Bronchial epithelial cell (primary cell): ENCODE measurements around the gene FAM98C. TPM values are rescaled to one million over a fixed set of nuclear protein-coding genes. Genes with fewer than 3 reads are reported as not detected.

ENCODE experiments used
- DNase-seq: peaks from one replicate; pipeline ENCODE4 v3.0.0-alpha.2; 2010; ENCODE audit warnings: low read depth
- FAIRE-seq: peaks from 2 replicates; lab custom pipeline; 2011; peaks lifted over from hg19 to GRCh38; lab: Jason Lieb, UNC
- H3K27me3 ChIP-seq: 2 replicates; pipeline ENCODE4 v1.5.1; 2011; ENCODE audit warnings: low read length; ENCODE audit not compliant: control insufficient read depth, insufficient read depth
- H3K36me3 ChIP-seq: 2 replicates; pipeline ENCODE4 v1.5.1; 2011; ENCODE audit warnings: low read length; ENCODE audit not compliant: control insufficient read depth, insufficient read depth
- H3K4me3 ChIP-seq: 2 replicates; pipeline ENCODE4 v1.5.1; 2011; ENCODE audit warnings: mild to moderate bottlenecking, low read depth, low read length, control low read depth
- CTCF ChIP-seq: IDR thresholded peaks from 2 replicates; pipeline ENCODE4 v1.5.1; 2011; ENCODE audit warnings: mild to moderate bottlenecking, moderate library complexity, low read length, control low read depth, inconsistent platforms; ENCODE audit not compliant: insufficient read depth, severe bottlenecking
- total RNA-seq: library from RNA; depleted of rRNA; stranded (reverse); fragments of >200 nt; gene quantifications from 2 replicates; pipeline ENCODE4 v1.2.1, GENCODE V29; 2014

Gene FAM98C
- total RNA-seq, 1 donor from 2014 or later, result 15.0 TPM

DNA sequence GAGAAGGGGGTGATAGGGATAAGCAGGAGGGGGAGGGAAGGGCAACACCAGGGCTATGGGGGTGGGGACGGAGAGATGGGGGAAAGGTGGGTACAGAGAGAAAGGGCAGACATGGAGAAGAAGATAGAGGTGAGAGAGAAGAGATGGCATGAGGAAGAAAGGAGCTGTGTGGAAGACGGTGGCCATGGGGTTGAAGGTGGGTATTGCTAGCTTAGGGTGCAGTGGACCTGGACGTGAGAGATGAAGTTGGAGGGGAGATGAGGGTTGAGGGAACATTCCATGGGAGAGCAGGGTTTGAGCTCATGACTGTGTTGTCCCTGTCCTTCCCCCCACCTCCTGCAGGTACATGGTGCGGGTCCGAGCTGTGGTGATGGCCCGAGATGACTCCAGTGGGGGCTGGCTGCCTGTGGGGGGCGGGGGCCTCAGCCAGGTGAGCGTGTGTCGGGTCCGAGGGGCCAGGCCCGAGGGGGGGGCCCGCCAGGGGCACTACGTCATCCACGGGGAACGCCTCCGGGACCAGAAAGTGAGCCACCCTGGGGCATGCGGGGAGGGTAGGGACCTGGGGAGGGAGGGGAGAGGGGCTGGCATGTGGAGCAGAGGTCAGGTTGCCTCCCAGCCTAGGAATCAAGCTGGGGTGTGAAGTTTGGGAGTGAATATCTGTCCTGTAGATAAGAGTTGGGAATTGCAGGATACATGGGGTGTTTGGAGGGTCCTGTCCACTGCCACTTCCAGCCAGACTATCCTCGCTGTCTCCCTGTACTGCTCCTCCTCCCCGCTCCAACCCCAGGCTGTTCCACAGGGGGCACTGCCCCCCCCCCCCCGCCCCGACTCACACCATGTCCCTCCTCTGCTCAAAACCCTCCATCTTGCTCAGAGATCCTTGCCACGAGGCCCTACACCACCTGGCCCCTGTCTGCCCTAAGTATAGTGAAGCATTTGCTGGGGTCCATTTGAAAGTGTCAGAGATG, 12.7 kb upstream of the FAM98C start:
- no peak overlapping the region for H3K4me3 ChIP-seq

GRCh38 chr19:38391911-38392464, 10.9 kb upstream of the FAM98C start:
- Histone ChIP-seq H3K4me3 (no peak overlapping the region), H3K27me3 (no peaks in the 10 kb centered on the region), H3K36me3 (no peaks in the 10 kb centered on the region)
- FAIRE-seq, result no peak
- no peak for DNase-seq
- TF ChIP-seq CTCF, result no peak

More for the DNA sequence above, 12.7 kb upstream of the FAM98C start:
- H3K36me3 ChIP-seq, result no peaks in the 10 kb centered on the region
- FAIRE-seq (peak; percentile 64), DNase-seq (no peak)
- no peaks in the 10 kb centered on the region for H3K27me3 ChIP-seq
- TF ChIP-seq CTCF, result no peak

DNA sequence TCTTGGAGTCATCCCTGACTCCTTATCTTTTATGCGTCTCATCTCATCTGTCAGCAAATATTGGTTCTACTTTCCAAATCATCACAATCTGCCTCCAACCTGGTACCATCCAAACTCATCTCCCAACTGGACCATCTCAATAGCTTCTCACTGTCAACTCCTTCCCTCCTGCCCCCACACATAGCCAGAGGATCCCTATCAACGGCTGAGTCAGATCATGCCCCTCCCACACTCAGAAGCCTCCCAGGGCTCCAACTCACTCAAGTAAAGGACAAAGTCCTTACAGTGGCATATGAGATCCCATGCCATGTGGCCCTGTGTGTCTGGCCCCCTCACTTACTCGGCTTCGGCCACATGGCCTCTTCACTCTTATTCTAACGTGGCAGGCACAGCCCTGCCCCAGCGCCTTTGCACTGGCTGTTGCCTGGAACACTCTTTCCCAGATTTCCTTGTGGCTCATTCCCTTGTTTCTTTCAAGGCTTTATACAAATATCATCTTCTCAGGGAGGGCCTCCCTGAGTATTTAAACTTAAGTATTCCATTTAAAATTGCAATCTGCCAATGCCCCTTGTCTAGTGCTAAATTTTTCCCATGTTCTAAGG, 10.1 kb upstream of the FAM98C start:
- Histone ChIP-seq H3K27me3 (no peaks in the 10 kb centered on the region), H3K36me3 (no peaks in the 10 kb centered on the region), H3K4me3 (no peak overlapping the region)
- DNase-seq (peak; percentile 48), FAIRE-seq (peak; percentile 68)
- no peak for TF ChIP-seq CTCF

GRCh38 chr19:38394488-38394887, 8.4 kb upstream of the FAM98C start:
- no peak for TF ChIP-seq CTCF
- Histone ChIP-seq H3K4me3 (peak overlapping the region; percentile 19), H3K27me3 (no peaks in the 10 kb centered on the region), H3K36me3 (no peaks in the 10 kb centered on the region)
- DNase-seq, result peak; percentile 49
- FAIRE-seq, result no peak

DNA sequence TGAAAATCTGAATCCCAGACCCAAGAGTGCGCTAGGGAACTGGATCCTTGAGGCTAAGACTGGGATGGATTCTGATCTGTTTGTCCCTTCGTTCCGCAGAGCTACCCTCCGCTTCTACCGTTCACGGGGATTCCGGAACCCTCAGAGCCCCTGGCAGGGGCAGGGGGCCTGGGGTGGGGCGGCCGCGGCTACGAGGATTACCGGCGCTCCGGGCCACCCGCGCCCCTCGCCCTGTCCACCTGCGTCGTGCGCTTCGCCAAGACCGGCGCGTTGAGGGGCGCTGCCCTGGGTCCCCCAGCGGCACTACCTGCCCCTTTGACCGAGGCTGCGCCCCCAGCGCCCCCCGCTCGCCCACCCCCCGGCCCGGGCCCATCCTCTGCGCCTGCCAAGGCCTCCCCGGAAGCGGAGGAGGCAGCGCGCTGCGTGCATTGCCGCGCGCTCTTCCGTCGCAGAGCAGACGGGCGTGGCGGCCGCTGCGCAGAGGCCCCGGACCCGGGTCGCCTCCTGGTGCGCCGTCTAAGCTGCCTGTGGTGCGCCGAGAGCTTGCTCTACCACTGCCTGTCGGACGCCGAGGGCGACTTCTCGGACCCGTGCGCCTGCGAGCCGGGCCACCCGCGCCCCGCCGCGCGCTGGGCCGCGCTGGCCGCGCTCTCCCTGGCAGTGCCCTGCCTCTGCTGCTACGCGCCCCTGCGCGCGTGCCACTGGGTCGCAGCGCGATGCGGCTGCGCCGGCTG, 7.3 kb upstream of the FAM98C start:
- H3K4me3 ChIP-seq, result peak overlapping the region; percentile 24

More for the DNA sequence above, 7.3 kb upstream of the FAM98C start:
- Histone ChIP-seq H3K27me3 (no peaks in the 10 kb centered on the region), H3K36me3 (no peaks in the 10 kb centered on the region)
- TF ChIP-seq CTCF, result no peak
- FAIRE-seq (no peak), DNase-seq (no peak)
